ENCODE results near the gene POLH. TPM values are rescaled to one million over a fixed set of nuclear protein-coding genes. Genes with fewer than 3 reads are reported as not detected.

The POLH gene
- total and polyA plus RNA-seq, 9 of the 15 experiments (the other 6 are each of a cell fraction or from before 2014, with no cell fraction given), result 5.8 to 31.6 (median 20.6) TPM

DNA sequence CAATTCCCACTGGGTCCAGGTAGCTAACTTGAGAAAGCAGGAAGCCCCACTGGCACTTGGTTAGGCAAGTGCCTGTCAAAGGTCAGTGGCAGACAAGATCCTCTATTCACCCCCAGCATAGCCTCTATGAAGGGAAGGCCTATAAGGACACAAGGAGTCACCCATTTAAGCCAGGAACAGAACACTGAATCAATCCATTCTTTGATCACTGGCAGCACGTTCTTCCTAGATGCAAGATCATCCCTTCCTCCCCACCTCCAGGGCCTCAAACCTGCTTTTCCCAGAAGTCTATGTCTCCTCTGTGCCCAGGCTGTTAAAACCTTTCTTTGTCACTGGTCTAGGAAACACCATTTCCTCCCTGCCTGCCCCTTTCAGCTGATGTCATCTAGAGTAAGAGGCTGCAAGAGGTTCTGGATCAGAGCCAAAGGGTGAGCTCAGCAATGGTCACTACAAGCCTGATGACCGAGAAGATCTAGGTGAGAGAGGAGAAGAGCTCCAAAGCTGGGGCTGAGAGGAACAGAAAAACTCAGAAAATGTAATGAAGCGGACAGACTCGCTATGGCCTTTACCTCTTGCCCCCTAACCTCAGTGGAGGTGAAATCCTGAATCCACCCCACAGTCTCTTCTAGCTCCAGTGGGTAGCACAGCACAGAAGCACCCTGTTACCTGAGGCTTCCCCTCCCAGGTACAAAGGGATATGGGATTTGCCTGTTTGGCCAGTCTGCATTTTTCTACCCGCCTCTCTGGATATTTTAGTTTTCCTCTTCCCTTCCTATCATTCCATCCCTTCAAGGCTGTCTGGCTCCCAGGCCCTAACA, 51.2 kb downstream of the POLH start (continued):
- TF ChIP-seq HMGXB4 (CRISPR knock-in tag; IDR thresholded peaks at IDR 0.05), result peak; percentile 45
- no peak for TF ChIP-seq EHMT2 (IDR thresholded peaks at IDR 0.05)
- TF ChIP-seq, protein P1, sequence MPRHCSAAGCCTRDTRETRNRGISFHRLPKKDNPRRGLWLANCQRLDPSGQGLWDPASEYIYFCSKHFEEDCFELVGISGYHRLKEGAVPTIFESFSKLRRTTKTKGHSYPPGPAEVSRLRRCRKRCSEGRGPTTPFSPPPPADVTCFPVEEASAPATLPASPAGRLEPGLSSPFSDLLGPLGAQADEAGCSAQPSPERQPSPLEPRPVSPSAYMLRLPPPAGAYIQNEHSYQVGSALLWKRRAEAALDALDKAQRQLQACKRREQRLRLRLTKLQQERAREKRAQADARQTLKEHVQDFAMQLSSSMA (CRISPR knock-in tag; IDR thresholded peaks at IDR 0.05), result peak; percentile 46; the same call in 1 of the 2 replicates
- no peak for TF ChIP-seq XRCC5 (IDR thresholded peaks at IDR 0.05; ENCODE audit: low read depth, low read length)
- TF ChIP-seq NFIX (CRISPR knock-in tag; IDR thresholded peaks at IDR 0.05; ENCODE audit: low read depth), result no peak
- TF ChIP-seq ZBTB49 (CRISPR knock-in tag; IDR thresholded peaks at IDR 0.05; ENCODE audit: borderline replicate concordance), result no peak
- TF ChIP-seq KLF1 (tag; IDR thresholded peaks at IDR 0.05), result peak; percentile 42; the same call in 1 of the 2 replicates
- TF ChIP-seq, protein P2, sequence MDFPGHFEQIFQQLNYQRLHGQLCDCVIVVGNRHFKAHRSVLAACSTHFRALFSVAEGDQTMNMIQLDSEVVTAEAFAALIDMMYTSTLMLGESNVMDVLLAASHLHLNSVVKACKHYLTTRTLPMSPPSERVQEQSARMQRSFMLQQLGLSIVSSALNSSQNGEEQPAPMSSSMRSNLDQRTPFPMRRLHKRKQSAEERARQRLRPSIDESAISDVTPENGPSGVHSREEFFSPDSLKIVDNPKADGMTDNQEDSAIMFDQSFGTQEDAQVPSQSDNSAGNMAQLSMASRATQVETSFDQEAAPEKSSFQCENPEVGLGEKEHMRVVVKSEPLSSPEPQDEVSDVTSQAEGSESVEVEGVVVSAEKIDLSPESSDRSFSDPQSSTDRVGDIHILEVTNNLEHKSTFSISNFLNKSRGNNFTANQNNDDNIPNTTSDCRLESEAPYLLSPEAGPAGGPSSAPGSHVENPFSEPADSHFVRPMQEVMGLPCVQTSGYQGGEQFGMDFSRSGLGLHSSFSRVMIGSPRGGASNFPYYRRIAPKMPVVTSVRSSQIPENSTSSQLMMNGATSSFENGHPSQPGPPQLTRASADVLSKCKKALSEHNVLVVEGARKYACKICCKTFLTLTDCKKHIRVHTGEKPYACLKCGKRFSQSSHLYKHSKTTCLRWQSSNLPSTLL (IDR thresholded peaks at IDR 0.05), result no peak; the same call in 1 of the 2 replicates
- no peak for TF ChIP-seq HMG20B (CRISPR knock-in tag; IDR thresholded peaks at IDR 0.05)
- peak; percentile 98 for TF ChIP-seq ZNF589 (CRISPR knock-in tag; IDR thresholded peaks at IDR 0.05; ENCODE audit: low read depth)
- TF ChIP-seq, protein P3, sequence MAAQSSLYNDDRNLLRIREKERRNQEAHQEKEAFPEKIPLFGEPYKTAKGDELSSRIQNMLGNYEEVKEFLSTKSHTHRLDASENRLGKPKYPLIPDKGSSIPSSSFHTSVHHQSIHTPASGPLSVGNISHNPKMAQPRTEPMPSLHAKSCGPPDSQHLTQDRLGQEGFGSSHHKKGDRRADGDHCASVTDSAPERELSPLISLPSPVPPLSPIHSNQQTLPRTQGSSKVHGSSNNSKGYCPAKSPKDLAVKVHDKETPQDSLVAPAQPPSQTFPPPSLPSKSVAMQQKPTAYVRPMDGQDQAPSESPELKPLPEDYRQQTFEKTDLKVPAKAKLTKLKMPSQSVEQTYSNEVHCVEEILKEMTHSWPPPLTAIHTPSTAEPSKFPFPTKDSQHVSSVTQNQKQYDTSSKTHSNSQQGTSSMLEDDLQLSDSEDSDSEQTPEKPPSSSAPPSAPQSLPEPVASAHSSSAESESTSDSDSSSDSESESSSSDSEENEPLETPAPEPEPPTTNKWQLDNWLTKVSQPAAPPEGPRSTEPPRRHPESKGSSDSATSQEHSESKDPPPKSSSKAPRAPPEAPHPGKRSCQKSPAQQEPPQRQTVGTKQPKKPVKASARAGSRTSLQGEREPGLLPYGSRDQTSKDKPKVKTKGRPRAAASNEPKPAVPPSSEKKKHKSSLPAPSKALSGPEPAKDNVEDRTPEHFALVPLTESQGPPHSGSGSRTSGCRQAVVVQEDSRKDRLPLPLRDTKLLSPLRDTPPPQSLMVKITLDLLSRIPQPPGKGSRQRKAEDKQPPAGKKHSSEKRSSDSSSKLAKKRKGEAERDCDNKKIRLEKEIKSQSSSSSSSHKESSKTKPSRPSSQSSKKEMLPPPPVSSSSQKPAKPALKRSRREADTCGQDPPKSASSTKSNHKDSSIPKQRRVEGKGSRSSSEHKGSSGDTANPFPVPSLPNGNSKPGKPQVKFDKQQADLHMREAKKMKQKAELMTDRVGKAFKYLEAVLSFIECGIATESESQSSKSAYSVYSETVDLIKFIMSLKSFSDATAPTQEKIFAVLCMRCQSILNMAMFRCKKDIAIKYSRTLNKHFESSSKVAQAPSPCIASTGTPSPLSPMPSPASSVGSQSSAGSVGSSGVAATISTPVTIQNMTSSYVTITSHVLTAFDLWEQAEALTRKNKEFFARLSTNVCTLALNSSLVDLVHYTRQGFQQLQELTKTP (IDR thresholded peaks at IDR 0.05; ENCODE audit: low read depth in 1 of 2, partially characterized antibody in 2 of 2), result peak; percentile 86 to 97
- peak; percentile 50 for TF ChIP-seq OTX1 (CRISPR knock-in tag; IDR thresholded peaks at IDR 0.05)
- TF ChIP-seq ETV6 (IDR thresholded peaks at IDR 0.05; ENCODE audit: borderline replicate concordance in 1 of 2, low read depth in 2 of 2, low read length in 1 of 2), result no peak
- no peak for TF ChIP-seq ETV6 (CRISPR knock-in tag; IDR thresholded peaks at IDR 0.05; ENCODE audit: borderline replicate concordance)
- TF ChIP-seq ZBED1 (IDR thresholded peaks at IDR 0.05), result no peak; the same call in 1 of the 2 replicates
